Smooth muscle cell (in vitro differentiated cells): ENCODE measurements around the gene DEFB128. TPM values are rescaled to one million over a fixed set of nuclear protein-coding genes. Genes with fewer than 3 reads are reported as not detected.

Experiments used
- DNase-seq: peaks from one replicate; lab custom pipeline; 2025; ENCODE audit not compliant: unreplicated experiment; lab: John Stamatoyannopoulos, UW
- H2AFZ ChIP-seq: fragments of 200-600 bp; sonication (generic); 2 replicates; pipeline ENCODE4 v1.6.0; 2016; ENCODE audit warnings: antibody characterized with exemption, low read depth, mild to moderate bottlenecking
- H3F3A ChIP-seq: fragments of 200-600 bp; sonication (generic); 2 replicates; pipeline ENCODE4 v1.6.0; 2017; ENCODE audit warnings: antibody characterized with exemption, low read depth
- H3K27ac ChIP-seq: fragments of 200-600 bp; sonication (generic); 2 replicates; pipeline ENCODE4 v1.5.1; 2016; ENCODE audit warnings: low read depth, mild to moderate bottlenecking
- H3K27me3 ChIP-seq: fragments of 200-600 bp; sonication (generic); 2 replicates; pipeline ENCODE4 v1.6.1; 2016; ENCODE audit warnings: low read depth, mild to moderate bottlenecking
- H3K36me3 ChIP-seq: fragments of 200-600 bp; sonication (generic); 2 replicates; pipeline ENCODE4 v1.5.1; 2016; ENCODE audit warnings: low read depth
- H3K4me1 ChIP-seq: fragments of 200-600 bp; sonication (generic); 2 replicates; pipeline ENCODE4 v1.5.1; 2016; ENCODE audit warnings: low read depth
- H3K4me2 ChIP-seq: fragments of 200-600 bp; sonication (generic); 2 replicates; pipeline ENCODE4 v1.6.0; 2016; ENCODE audit warnings: mild to moderate bottlenecking
- H3K4me3 ChIP-seq: fragments of 200-600 bp; sonication (generic); 2 replicates; pipeline ENCODE4 v1.5.1; 2016; ENCODE audit warnings: mild to moderate bottlenecking
- H3K79me2 ChIP-seq: fragments of 200-600 bp; sonication (generic); 2 replicates; pipeline ENCODE4 v1.6.0; 2016; ENCODE audit warnings: low read depth, mild to moderate bottlenecking
- H3K9ac ChIP-seq: fragments of 200-600 bp; sonication (generic); 2 replicates; pipeline ENCODE4 v1.6.0; 2016; ENCODE audit warnings: low read depth
- H3K9me3 ChIP-seq: fragments of 200-600 bp; sonication (generic); replicated peaks from 2 replicates; pipeline ENCODE4 v1.5.1; 2016; ENCODE audit warnings: low read depth
- H4K20me1 ChIP-seq: fragments of 200-600 bp; sonication (generic); 2 replicates; pipeline ENCODE4 v1.6.0; 2016; ENCODE audit warnings: low read depth
- CTCF ChIP-seq: fragments of 200-600 bp; sonication (generic); IDR thresholded peaks from 2 replicates; pipeline ENCODE4 v1.5.1; 2017; ENCODE audit warnings: borderline replicate concordance, mild to moderate bottlenecking, antibody characterized with exemption; ENCODE audit not compliant: insufficient read depth, poor library complexity, severe bottlenecking
- WGBS: methylation state at CpG from one replicate; pipeline ENCODE4 v1.1.7; 2016; ENCODE audit warnings: low lambda C conversion rate; 5-methylcytosine and 5-hydroxymethylcytosine counted together
- polyA plus RNA-seq: library from polyadenylated mRNA; unstranded; fragments of >200 nt; fragmentation: Nextera tagmentation; extraction: Ambion mirVana; gene quantifications from 2 replicates; pipeline ENCODE4 v1.2.1, GENCODE V29; 2016
- total RNA-seq: library from RNA; depleted of rRNA; stranded (reverse); fragments of >200 nt; gene quantifications from 2 replicates; pipeline ENCODE4 v1.2.3, GENCODE V29; 2014

Gene DEFB128
- total and polyA plus RNA-seq, 2 experiments from 2014 or later, result not detected

- Histone ChIP-seq H4K20me1 (no peaks in the 10 kb centered on the region), H3K36me3 (no peaks in the 10 kb centered on the region), H2AFZ (no peak overlapping the region), H3K4me1 (no peaks in the 10 kb centered on the region), H3K9ac (no peak overlapping the region), H3K79me2 (no peaks in the 10 kb centered on the region), H3K9me3 (no peaks in the 10 kb centered on the region), H3K27ac (no peak overlapping the region), H3K4me2 (no peak overlapping the region), H3F3A (no peaks in the 10 kb centered on the region), H3K27me3 (no peaks in the 10 kb centered on the region), H3K4me3 (no peak overlapping the region)
- DNase-seq, result no peak
- no peak for TF ChIP-seq CTCF
- 81% methylated on average over 3 of the region's 3 CpGs for WGBS
Observed at GRCh38 chr20:164618-165017, 24.9 kb downstream of the DEFB128 start.

GRCh38 chr20:157154-157553 lies 32.4 kb downstream of the DEFB128 start, which contains the start of gene DEFB127:
Gene DEFB127, plus strand, starts transcription at chr20:157454. Its CDS starts 91 bp downstream, at chr20:157545.
- Histone ChIP-seq H3K9me3 (no peaks in the 10 kb centered on the region), H3K4me1 (no peaks in the 10 kb centered on the region), H3K27me3 (no peaks in the 10 kb centered on the region), H4K20me1 (no peaks in the 10 kb centered on the region), H3K27ac (no peak within 1 kb of the TSS), H3F3A (no peaks in the 10 kb centered on the region), H3K36me3 (no peaks in the 10 kb centered on the region), H3K4me2 (no peak within 1 kb of the TSS), H3K4me3 (no peak within 1 kb of the TSS), H2AFZ (no peak within 1 kb of the TSS), H3K9ac (no peak within 1 kb of the TSS), H3K79me2 (no peaks in the 10 kb centered on the region)
- WGBS, result 87% methylated on average over 5 of the region's 5 CpGs
- no peak for DNase-seq
- TF ChIP-seq CTCF, result no peak

GRCh38 chr20:152131-152530 lies 37.4 kb downstream of the DEFB128 start:
- Histone ChIP-seq H3K4me1 (no peaks in the 10 kb centered on the region), H3K4me2 (no peak overlapping the region), H3K4me3 (no peak overlapping the region), H4K20me1 (no peaks in the 10 kb centered on the region), H3K27ac (no peak overlapping the region), H3K27me3 (no peaks in the 10 kb centered on the region), H3K9me3 (no peaks in the 10 kb centered on the region), H3F3A (no peaks in the 10 kb centered on the region), H3K79me2 (no peaks in the 10 kb centered on the region), H3K9ac (no peak overlapping the region), H3K36me3 (no peaks in the 10 kb centered on the region), H2AFZ (no peak overlapping the region)
- DNase-seq, result no peak
- TF ChIP-seq CTCF, result no peak
- 82% methylated on average over 1 of the region's 1 CpG for WGBS

- Histone ChIP-seq H3K4me2 (no peak overlapping the region), H2AFZ (no peak overlapping the region), H3F3A (no peaks in the 10 kb centered on the region), H3K9ac (no peak overlapping the region), H3K79me2 (no peaks in the 10 kb centered on the region), H3K4me1 (no peaks in the 10 kb centered on the region), H3K9me3 (no peaks in the 10 kb centered on the region), H4K20me1 (no peaks in the 10 kb centered on the region), H3K27ac (no peak overlapping the region), H3K27me3 (no peaks in the 10 kb centered on the region), H3K4me3 (no peak overlapping the region), H3K36me3 (no peaks in the 10 kb centered on the region)
- no peak for DNase-seq
- TF ChIP-seq CTCF, result no peak
- WGBS, result 60% methylated on average over 2 of the region's 2 CpGs
Observed at GRCh38 chr20:145877-146276, 43.6 kb downstream of the DEFB128 start.
